Activated CD8-positive, alpha-beta memory T cell treated with anti-CD3 and anti-CD28 coated beads, Interleukin-2, amount 10 ng/mL, durations not matched to agents 7 days and 5 days (primary cell): ENCODE data around the gene CUL5. TPM values are rescaled to one million over a fixed set of nuclear protein-coding genes. Genes with fewer than 3 reads are reported as not detected.

Experiments
- ATAC-seq: fragments of 150-1000 bp; cut with Tn5 transposase; one replicate; pipeline ENCODE4 v1.10.0; 2021; ENCODE audit warnings: moderate library complexity
- CTCF ChIA-PET: fragments of 350-600 bp; sonication (Branson Sonifier 250); formaldehyde crosslinking; loops from one replicate; lab custom pipeline; 2021; ENCODE audit warnings: antibody characterized with exemption; lab: Charles Lee
- DNase-seq: peaks from one replicate; pipeline ENCODE4 v3.0.0-alpha.2; 2020
- H3K27ac Mint-ChIP-seq: one replicate; pipeline ENCODE4 v1.8.0; 2021; ENCODE audit warnings: mild to moderate bottlenecking, mixed read lengths
- H3K27me3 Mint-ChIP-seq: one replicate; pipeline ENCODE4 v1.8.0; 2021; ENCODE audit warnings: mixed read lengths
- H3K36me3 Mint-ChIP-seq: one replicate; pipeline ENCODE4 v1.8.0; 2021; ENCODE audit warnings: mild to moderate bottlenecking, mixed read lengths
- H3K4me1 Mint-ChIP-seq: one replicate; pipeline ENCODE4 v1.8.0; 2021; ENCODE audit warnings: mixed read lengths
- H3K4me3 Mint-ChIP-seq: one replicate; pipeline ENCODE4 v1.8.0; 2021; ENCODE audit warnings: mild to moderate bottlenecking, moderate library complexity, mixed read lengths
- H3K9me3 Mint-ChIP-seq: one replicate; pipeline ENCODE4 v1.8.0; 2022; ENCODE audit warnings: low read depth, mixed read lengths
- total RNA-seq, 2 experiments: library from RNA; stranded (reverse); gene quantifications; one replicate each; pipeline ENCODE4 v1.2.3, GENCODE V29; 2021

Gene CUL5
- total RNA-seq, 2 experiments from 2014 or later, result 28.4 to 34.4 TPM

DNA sequence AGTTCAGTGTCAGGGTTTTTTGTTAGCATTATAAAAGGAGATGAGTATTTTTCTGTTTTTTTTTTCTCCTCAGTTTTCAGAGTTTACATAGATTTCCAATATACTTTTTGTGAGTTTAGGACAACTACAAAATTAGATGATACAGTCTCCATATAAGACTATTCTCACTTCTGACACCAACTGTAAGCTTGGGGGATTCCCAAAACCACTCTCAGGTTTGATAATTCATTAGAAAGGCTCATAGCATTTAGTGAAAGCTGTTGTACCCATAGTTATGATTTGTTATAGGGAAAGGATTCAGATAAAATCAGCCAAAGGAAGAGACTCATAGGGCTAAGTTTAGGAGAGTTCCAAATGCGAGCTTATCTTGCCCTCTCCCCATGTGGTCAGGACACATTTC is 24.1 kb downstream of the CUL5 start:
- Mint-ChIP-seq H3K9me3 (peaks cover 10% of the 10 kb centered on the region), H3K27ac (no peak overlapping the region), H3K36me3 (peaks cover 41% of the 10 kb centered on the region), H3K4me1 (peaks cover 8% of the 10 kb centered on the region), H3K27me3 (no peaks in the 10 kb centered on the region), H3K4me3 (no peak overlapping the region)
- no peak for ATAC-seq
- DNase-seq, result no peak
- CTCF ChIA-PET, result interaction anchor here (0.9 to 1.0 kb wide), 2 partner anchors 9 to 24 kb away, joined by 4 to 6 read pairs; partner anchors contain the start of gene CUL5

DNA sequence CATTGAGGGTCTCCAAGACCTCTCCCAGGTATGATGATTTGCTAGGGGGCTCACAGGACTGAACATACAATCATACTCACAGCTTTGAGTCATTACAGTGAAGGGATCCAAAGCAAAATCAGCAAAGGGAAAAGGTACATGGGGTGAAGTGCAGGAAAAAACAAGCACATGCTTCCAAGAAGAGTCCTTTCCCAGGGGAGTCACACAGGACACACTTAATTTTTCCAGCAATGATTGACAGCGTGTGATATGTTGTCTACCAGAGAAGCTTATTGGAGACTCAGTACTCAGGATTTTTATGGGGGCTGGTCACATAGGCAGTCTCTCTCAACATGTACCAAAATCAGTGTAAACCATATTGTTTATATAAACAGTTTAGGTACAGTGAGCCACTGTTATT is 25.3 kb downstream of the CUL5 start:
- peaks cover 8% of the 10 kb centered on the region for H3K4me1 Mint-ChIP-seq
- no peak overlapping the region for H3K27ac Mint-ChIP-seq
- DNase-seq, result no peak
- CTCF ChIA-PET, result no interaction called here
- no peaks in the 10 kb centered on the region for H3K27me3 Mint-ChIP-seq
- H3K4me3 Mint-ChIP-seq, result no peak overlapping the region
- H3K9me3 Mint-ChIP-seq, result peaks cover 8% of the 10 kb centered on the region
- H3K36me3 Mint-ChIP-seq, result peaks cover 38% of the 10 kb centered on the region
- no peak for ATAC-seq

DNA sequence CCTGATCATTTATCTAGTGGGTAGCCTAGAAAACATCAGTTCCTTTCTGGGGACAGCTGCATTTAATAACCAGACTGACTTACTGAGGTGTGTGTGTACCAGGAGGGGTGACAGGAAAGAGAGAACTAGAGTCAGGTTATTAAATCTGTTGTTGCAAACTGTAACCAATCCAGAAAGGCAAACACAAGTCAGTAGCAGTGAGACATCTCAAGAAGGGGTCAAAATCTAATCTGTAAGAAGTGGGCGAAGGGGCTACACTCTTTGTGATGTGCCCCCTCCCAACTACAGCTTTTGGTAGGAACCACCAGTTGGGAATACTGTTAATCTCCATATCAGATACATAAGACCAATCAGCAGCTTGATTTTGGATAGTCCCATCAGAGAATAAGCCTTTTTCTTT is 26.3 kb downstream of the CUL5 start:
- peaks cover 8% of the 10 kb centered on the region for H3K9me3 Mint-ChIP-seq
- peaks cover 8% of the 10 kb centered on the region for H3K4me1 Mint-ChIP-seq
- H3K27ac Mint-ChIP-seq, result no peak overlapping the region
- peaks cover 40% of the 10 kb centered on the region for H3K36me3 Mint-ChIP-seq
- CTCF ChIA-PET, result no interaction called here
- ATAC-seq (no peak), DNase-seq (no peak)
- H3K4me3 Mint-ChIP-seq, result no peak overlapping the region
- no peaks in the 10 kb centered on the region for H3K27me3 Mint-ChIP-seq

DNA sequence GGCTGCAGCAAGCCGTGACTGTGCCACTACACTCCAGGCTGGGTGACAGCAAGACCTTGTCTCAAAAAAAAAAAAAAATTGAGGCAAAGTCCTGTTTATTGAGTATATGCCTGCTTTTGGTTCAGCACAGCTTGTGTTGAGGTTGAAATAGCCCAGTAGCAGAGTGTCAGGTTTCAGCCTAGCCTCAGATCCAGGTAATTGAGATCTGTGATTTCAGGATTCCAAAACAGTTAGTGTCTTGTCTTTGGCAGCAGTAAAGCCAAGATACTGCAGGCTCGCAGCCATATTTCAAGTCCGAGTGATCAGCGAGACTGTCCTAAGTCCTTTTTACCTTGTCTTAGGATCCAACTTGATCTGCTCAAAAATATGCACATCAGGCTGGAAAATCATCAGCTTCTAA is 27.0 kb downstream of the CUL5 start:
- CTCF ChIA-PET, result no interaction called here
- DNase-seq, result no peak
- Mint-ChIP-seq H3K36me3 (peaks cover 33% of the 10 kb centered on the region), H3K4me3 (no peak overlapping the region), H3K27ac (no peak overlapping the region), H3K9me3 (peaks cover 7% of the 10 kb centered on the region), H3K27me3 (no peaks in the 10 kb centered on the region), H3K4me1 (peaks cover 8% of the 10 kb centered on the region)
- no peak for ATAC-seq

DNA sequence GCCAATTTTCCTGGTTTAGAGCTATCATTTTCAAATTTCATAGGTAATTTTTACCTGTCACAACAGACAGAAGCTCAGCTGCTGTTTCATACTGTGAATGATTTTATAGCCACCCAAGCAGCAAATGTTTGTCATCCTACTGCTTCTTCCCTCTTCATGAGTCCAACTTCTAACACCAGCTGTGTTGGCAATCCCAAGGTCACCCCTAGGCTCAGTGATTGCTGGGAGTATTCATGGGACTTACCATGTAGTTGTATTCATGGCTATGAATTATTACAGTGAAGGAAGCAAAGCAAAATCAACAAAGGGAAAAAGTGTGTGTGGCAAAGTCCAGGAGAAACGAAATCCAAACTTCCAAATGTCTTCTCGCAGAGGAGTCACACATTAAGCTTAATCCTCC is 28.5 kb downstream of the CUL5 start:
- no peak overlapping the region for H3K4me3 Mint-ChIP-seq
- H3K36me3 Mint-ChIP-seq, result peaks cover 20% of the 10 kb centered on the region

DNA sequence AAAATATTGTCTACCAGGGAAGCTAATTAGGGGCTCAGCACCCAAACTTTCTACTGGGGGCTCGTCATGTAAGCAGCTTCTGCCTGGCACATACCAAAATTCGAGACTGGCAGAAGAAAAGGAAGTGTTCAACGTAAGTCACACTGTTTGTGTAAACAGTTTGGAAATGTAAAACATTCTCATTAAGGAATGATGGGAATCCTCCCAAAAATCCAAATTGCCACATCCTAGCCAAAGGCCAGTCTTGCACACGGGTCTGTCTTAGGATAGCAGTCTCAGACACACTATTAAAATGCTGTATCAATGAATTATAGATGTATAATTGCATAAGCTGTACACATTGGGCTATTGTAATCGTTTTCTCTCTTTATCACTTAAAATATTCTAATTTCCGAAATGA is 28.9 kb downstream of the CUL5 start:
- no peak overlapping the region for H3K27ac Mint-ChIP-seq
- CTCF ChIA-PET, result interaction anchor here (1.7 kb wide), 1 partner anchor 29 kb away, joined by 4 read pairs; the partner anchor contains the start of gene CUL5
- H3K36me3 Mint-ChIP-seq, result peaks cover 23% of the 10 kb centered on the region

More for the DNA sequence above, 28.5 kb downstream of the CUL5 start:
- Mint-ChIP-seq H3K27me3 (no peaks in the 10 kb centered on the region), H3K4me1 (peaks cover 3% of the 10 kb centered on the region), H3K27ac (no peak overlapping the region), H3K9me3 (peaks cover 2% of the 10 kb centered on the region)
- ATAC-seq, result no peak
- DNase-seq, result no peak
- CTCF ChIA-PET, result interaction anchor here (1.7 kb wide), 1 partner anchor 28 kb away, joined by 4 read pairs; the partner anchor contains the start of gene CUL5

DNA sequence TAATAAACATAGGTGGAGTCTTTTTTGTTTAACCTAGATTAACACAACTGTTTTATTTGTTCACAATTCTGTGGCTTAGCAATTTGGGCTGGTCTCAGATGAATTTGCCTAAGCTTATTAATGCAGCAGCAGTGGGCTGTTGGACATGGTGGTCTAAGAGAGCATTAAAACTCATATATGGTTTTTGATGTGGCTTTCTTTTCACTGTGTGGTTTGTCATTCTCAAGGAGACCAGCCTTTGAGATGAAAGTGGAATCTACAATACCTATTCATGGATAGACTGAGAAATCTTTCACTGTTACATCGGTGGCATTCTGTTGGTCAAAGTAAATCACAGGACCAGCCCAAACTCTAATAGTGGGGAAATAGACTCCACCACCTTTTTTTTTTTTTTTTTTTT is 39.6 kb downstream of the CUL5 start:
- peaks cover 3% of the 10 kb centered on the region for H3K4me1 Mint-ChIP-seq
- H3K36me3 Mint-ChIP-seq, result peaks cover 24% of the 10 kb centered on the region
- no peak for ATAC-seq
- CTCF ChIA-PET, result no interaction called here
- no peak overlapping the region for H3K4me3 Mint-ChIP-seq
- no peak for DNase-seq
- H3K9me3 Mint-ChIP-seq, result no peaks in the 10 kb centered on the region
- H3K27ac Mint-ChIP-seq, result no peak overlapping the region
- no peaks in the 10 kb centered on the region for H3K27me3 Mint-ChIP-seq

More for the DNA sequence above, 28.9 kb downstream of the CUL5 start:
- peaks cover under 1% of the 10 kb centered on the region for H3K4me1 Mint-ChIP-seq
- ATAC-seq (no peak), DNase-seq (no peak)
- H3K27me3 Mint-ChIP-seq, result no peaks in the 10 kb centered on the region
- no peak overlapping the region for H3K4me3 Mint-ChIP-seq
- H3K9me3 Mint-ChIP-seq, result no peaks in the 10 kb centered on the region

DNA sequence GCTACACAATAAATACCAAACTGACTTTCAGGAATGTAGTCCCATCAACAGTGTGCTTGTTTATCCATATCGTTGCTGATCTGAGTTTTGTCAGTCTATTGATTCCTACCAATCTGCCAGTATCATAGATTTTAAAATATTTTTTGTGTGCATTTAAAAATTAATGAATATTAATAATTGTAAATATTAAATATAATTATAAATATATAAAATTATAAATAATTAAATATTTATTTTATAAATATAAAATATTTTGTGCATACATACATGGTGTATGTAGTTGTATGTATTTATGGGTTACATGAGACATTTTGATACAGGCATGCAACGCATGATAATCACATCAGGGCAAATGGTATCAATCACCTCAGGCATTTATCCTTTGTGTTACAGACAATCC is 53.6 kb downstream of the CUL5 start:
- H3K4me1 Mint-ChIP-seq, result peaks cover 2% of the 10 kb centered on the region
- no peak overlapping the region for H3K4me3 Mint-ChIP-seq
- H3K36me3 Mint-ChIP-seq, result peaks cover 50% of the 10 kb centered on the region
- H3K27me3 Mint-ChIP-seq, result no peaks in the 10 kb centered on the region
- CTCF ChIA-PET, result no interaction called here
- H3K9me3 Mint-ChIP-seq, result no peaks in the 10 kb centered on the region
- DNase-seq (no peak), ATAC-seq (no peak)
- no peak overlapping the region for H3K27ac Mint-ChIP-seq

DNA sequence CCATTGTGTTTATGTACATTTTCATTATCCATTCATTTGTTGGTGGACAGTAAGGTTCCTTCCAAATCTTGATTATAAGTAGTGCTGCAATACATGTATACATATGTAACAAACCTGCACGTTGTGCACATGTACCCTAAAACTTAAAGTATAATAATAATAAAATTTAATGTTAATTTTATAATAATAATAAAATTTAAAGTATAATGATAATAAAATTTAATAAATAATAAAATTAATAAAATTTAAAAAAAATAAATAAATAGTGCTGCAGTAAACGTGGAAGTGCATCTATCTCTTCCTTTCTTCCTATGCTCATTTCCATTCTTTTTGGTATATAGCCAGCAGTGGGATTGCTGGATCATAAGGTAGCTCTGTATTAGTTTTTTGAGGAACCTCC is 54.7 kb downstream of the CUL5 start:
- Mint-ChIP-seq H3K4me3 (no peak overlapping the region), H3K9me3 (no peaks in the 10 kb centered on the region), H3K27me3 (no peaks in the 10 kb centered on the region), H3K4me1 (peaks cover 2% of the 10 kb centered on the region), H3K36me3 (peaks cover 49% of the 10 kb centered on the region), H3K27ac (no peak overlapping the region)
- DNase-seq (no peak), ATAC-seq (no peak)
- CTCF ChIA-PET, result no interaction called here

DNA sequence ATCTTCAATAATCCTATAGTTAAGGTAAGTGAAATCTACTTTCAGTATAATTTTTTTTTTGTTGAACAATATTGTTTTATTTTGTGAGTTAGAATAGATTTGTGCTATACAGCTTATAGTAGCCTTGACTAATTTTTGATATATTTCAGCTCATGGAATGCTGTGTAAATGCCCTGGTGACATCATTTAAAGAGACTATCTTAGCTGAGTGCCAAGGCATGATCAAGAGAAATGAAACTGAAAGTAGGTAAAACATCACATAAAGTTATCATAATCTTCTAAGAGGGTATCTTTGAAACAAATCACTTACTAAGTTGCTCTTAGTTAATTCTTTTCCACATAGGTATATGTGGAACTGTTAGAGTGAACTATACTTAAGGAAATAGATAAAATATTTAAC is 61.2 kb downstream of the CUL5 start:
- Mint-ChIP-seq H3K27ac (peak overlapping the region; percentile 84), H3K27me3 (no peaks in the 10 kb centered on the region), H3K4me3 (peak overlapping the region; percentile 20), H3K9me3 (no peaks in the 10 kb centered on the region), H3K4me1 (peaks cover 12% of the 10 kb centered on the region), H3K36me3 (peaks cover 43% of the 10 kb centered on the region)
- CTCF ChIA-PET, result interaction anchor here (1.9 to 2.3 kb wide), 2 partner anchors 48 to 61 kb away, joined by 5 to 10 read pairs; partner anchors contain the start of gene CUL5
- ATAC-seq (peak; percentile 97), DNase-seq (no peak)

DNA sequence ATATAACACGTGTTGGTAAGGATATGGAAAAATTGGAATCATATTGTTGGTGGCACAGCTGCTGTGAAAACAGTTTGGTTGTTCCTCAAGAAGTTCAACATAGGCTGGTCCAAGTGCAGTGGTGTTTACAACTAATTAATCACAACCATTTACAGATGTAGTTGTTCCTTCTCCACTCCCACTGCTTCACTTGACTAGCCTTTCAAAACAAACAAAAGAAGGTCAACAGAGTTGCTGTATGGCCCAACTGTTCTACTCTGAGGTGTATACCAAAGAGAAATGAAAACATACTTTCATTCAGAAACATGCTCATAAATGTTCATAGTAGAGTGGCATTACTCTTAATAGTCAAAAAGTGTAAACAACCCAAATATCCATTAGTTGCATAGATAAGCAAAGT is 76.1 kb downstream of the CUL5 start:
- ATAC-seq (no peak), DNase-seq (no peak)
- Mint-ChIP-seq H3K36me3 (peaks cover 25% of the 10 kb centered on the region), H3K4me1 (no peaks in the 10 kb centered on the region), H3K9me3 (no peaks in the 10 kb centered on the region), H3K27me3 (no peaks in the 10 kb centered on the region), H3K27ac (no peak overlapping the region), H3K4me3 (no peak overlapping the region)
- CTCF ChIA-PET, result interaction anchor here (0.9 to 1.0 kb wide), 2 partner anchors 9 to 11 kb away, joined by 3 read pairs; no protein-coding TSS in a partner anchor

DNA sequence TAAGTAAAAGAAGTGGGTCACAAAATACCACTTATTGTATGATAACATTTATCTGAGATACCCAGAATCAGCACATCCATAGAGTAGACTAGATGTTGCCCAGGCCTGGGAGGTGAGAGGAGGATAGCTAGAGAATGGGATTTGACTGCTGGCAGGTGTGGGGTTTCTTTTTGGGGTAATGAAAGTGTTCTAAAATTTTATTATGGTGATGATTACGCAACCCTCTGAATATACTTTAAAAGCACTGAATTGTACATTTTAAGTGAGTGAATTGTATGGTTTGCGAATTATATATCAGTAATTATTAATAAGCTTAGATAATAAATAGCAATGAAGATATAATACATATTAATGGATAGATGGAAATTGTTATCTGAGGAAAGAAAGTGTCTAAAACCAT is 77.0 kb downstream of the CUL5 start:
- CTCF ChIA-PET, result no interaction called here
- no peaks in the 10 kb centered on the region for H3K4me1 Mint-ChIP-seq
- no peaks in the 10 kb centered on the region for H3K27me3 Mint-ChIP-seq
- no peak overlapping the region for H3K4me3 Mint-ChIP-seq
- H3K27ac Mint-ChIP-seq, result no peak overlapping the region
- H3K9me3 Mint-ChIP-seq, result no peaks in the 10 kb centered on the region
- H3K36me3 Mint-ChIP-seq, result peaks cover 21% of the 10 kb centered on the region
- DNase-seq (no peak), ATAC-seq (no peak)

DNA sequence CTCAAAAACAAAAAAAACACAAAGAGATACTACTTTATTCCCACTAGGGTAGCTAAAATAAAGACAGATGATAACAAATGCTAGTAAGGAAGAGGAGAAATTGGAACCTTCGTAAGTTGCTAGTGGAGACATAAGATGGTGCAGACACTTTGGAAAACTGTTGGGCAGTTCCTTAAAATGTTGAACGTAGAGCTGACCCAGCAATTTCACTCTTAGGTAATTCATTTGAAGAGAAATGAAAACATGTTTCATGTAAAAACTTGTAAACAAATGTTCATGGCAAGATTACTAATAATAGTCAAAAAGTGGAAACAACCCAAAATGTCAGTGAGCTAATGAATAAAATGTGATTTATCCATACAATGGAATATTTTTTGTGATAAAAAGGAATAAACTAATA is 83.4 kb downstream of the CUL5 start:
- Mint-ChIP-seq H3K27ac (no peak overlapping the region), H3K9me3 (no peaks in the 10 kb centered on the region), H3K4me3 (no peak overlapping the region), H3K27me3 (no peaks in the 10 kb centered on the region), H3K36me3 (peaks cover 17% of the 10 kb centered on the region), H3K4me1 (no peaks in the 10 kb centered on the region)
- ATAC-seq (no peak), DNase-seq (no peak)
- CTCF ChIA-PET, result no interaction called here

DNA sequence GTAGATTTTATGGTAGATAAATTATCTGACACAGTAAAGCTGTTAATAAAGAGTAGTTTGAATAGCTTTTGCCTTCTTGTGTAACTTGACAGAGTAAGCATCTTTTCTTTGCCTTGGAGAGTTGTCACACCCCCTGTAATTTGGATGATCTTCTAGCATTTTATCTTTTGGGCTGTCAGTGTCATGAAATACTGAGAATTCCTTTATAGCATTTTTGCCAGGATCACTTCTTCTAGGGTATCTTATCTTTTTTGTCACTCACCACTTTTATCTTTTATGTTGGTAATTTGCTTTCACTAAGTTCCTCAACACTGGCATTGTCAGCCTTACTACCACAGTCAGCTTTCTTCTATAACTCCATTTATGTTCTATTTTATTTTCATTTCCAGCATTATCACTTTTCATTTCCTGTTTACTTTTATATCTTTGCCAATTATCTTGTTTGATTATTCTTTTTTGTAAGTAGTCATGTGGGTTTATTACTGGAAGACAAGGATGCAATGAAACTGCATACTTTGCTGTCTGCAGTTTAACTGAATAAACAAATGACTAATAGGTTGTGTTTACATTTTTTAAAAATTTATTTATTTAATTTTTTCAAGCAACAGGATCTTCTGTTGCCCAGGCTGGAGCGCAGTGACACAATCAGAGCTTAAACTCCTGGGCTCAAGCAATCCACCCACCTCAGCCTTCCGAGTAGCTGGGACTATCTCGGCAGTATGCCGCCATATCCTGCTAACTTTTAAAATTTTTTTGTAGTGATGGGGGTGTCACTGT is 84.6 kb downstream of the CUL5 start:
- CTCF ChIA-PET, result interaction anchor here (1.7 to 2.1 kb wide), 3 partner anchors 9 to 25 kb away, joined by 3 to 7 read pairs (median 4); no protein-coding TSS in a partner anchor
- Mint-ChIP-seq H3K36me3 (peaks cover 24% of the 10 kb centered on the region), H3K27ac (no peak overlapping the region), H3K27me3 (no peaks in the 10 kb centered on the region), H3K4me3 (no peak overlapping the region), H3K9me3 (no peaks in the 10 kb centered on the region), H3K4me1 (no peaks in the 10 kb centered on the region)
- DNase-seq, result no peak
- no peak for ATAC-seq
